Dermis microvascular lymphatic vessel endothelial cell (primary cell): ENCODE measurements around the gene ITIH4. TPM values are rescaled to one million over a fixed set of nuclear protein-coding genes. Genes with fewer than 3 reads are reported as not detected.

Experiments used
- DNase-seq, 2 donors: peaks; one replicate each; pipeline versions ENCODE4 v3.0.0 to v3.0.0-alpha.2; 2010; ENCODE audit warnings: low read depth in 2 of 2
- total RNA-seq: library from RNA; depleted of rRNA; stranded (reverse); fragments of >200 nt; gene quantifications from 2 replicates; pipeline ENCODE4 v1.2.1, GENCODE V29; 2014

Gene ITIH4
- total RNA-seq, result 0.39 and 1.0 TPM in 2 replicates

GRCh38 chr3:52830535-52831258 lies at the start of gene ITIH4:
TSS of gene ITIH4 (minus strand) at chr3:52830672. CDS start at chr3:52830642, 30 bp downstream.
- no peak for DNase-seq

- no peak for DNase-seq
Measured at GRCh38 chr3:52880047-52880446, 49.6 kb upstream of the ITIH4 start.

GRCh38 chr3:52879581-52879980 lies 49.1 kb upstream of the ITIH4 start:
- DNase-seq, result no peak

GRCh38 chr3:52879090-52879489 lies 48.6 kb upstream of the ITIH4 start:
- no peak for DNase-seq

GRCh38 chr3:52877085-52877484 lies 46.6 kb upstream of the ITIH4 start:
- DNase-seq, result no peak

GRCh38 chr3:52874864-52875587 lies 44.6 kb upstream of the ITIH4 start:
- no peak for DNase-seq

- no peak for DNase-seq
Measured at GRCh38 chr3:52874160-52874701, 43.8 kb upstream of the ITIH4 start.

- DNase-seq, result peak; percentile 32 to 50
Measured at GRCh38 chr3:52873433-52874159, 43.1 kb upstream of the ITIH4 start.

GRCh38 chr3:52872245-52872644 lies 41.8 kb upstream of the ITIH4 start:
- no peak for DNase-seq

- DNase-seq, result no peak
Measured at GRCh38 chr3:52871761-52872160, 41.3 kb upstream of the ITIH4 start.

- no peak for DNase-seq
Measured at GRCh38 chr3:52870471-52870870, 40.0 kb upstream of the ITIH4 start.

GRCh38 chr3:52866427-52866826 lies 36.0 kb upstream of the ITIH4 start:
- DNase-seq, result no peak

GRCh38 chr3:52865994-52866393 lies 35.5 kb upstream of the ITIH4 start:
- no peak for DNase-seq

- DNase-seq, result no peak
Measured at GRCh38 chr3:52860424-52860768, 29.9 kb upstream of the ITIH4 start.

GRCh38 chr3:52859686-52860423 lies 29.4 kb upstream of the ITIH4 start:
- no peak for DNase-seq

GRCh38 chr3:52857864-52858263 lies 27.4 kb upstream of the ITIH4 start:
- DNase-seq, result no peak

GRCh38 chr3:52857133-52857532 lies 26.7 kb upstream of the ITIH4 start:
- no peak for DNase-seq

- DNase-seq, result no peak
Measured at GRCh38 chr3:52856666-52857065, 26.2 kb upstream of the ITIH4 start.

- no peak for DNase-seq
Measured at GRCh38 chr3:52854013-52854412, 23.5 kb upstream of the ITIH4 start.

GRCh38 chr3:52852419-52852818 lies 21.9 kb upstream of the ITIH4 start:
- DNase-seq, result no peak

GRCh38 chr3:52851348-52851747 lies 20.9 kb upstream of the ITIH4 start:
- peak; percentile 15 to 51 for DNase-seq

GRCh38 chr3:52849656-52850055 lies 19.2 kb upstream of the ITIH4 start:
- DNase-seq, result no peak
